Activated naive CD4-positive, alpha-beta T cell treated with anti-CD3 and anti-CD28 coated beads for 36 hours (primary cell): ENCODE data around the gene ZNF530. TPM values are rescaled to one million over a fixed set of nuclear protein-coding genes. Genes with fewer than 3 reads are reported as not detected.

Experiments
- CTCF ChIA-PET: fragments of 350-600 bp; sonication (Branson Sonifier 250); formaldehyde crosslinking; loops from one replicate; lab custom pipeline; 2021; ENCODE audit warnings: antibody characterized with exemption; lab: Charles Lee
- DNase-seq: peaks from one replicate; pipeline ENCODE4 v3.0.0-alpha.2; 2020
- H3K27ac Mint-ChIP-seq: one replicate; pipeline ENCODE4 v1.8.0; 2021; ENCODE audit warnings: mild to moderate bottlenecking, mixed read lengths
- H3K27me3 Mint-ChIP-seq: one replicate; pipeline ENCODE4 v1.8.0; 2021; ENCODE audit warnings: low read depth, mixed read lengths
- H3K36me3 Mint-ChIP-seq: one replicate; pipeline ENCODE4 v1.8.0; 2021; ENCODE audit warnings: low read depth, mixed read lengths
- H3K4me1 Mint-ChIP-seq: one replicate; pipeline ENCODE4 v1.8.0; 2021; ENCODE audit warnings: low read depth, mixed read lengths
- H3K4me3 Mint-ChIP-seq: one replicate; pipeline ENCODE4 v1.8.0; 2021; ENCODE audit warnings: mild to moderate bottlenecking, moderate library complexity, mixed read lengths
- H3K9me3 Mint-ChIP-seq: one replicate; pipeline ENCODE4 v1.8.0; 2021; ENCODE audit warnings: mixed read lengths
- intact Hi-C: fragments of 100-400 bp; cut with micrococcal nuclease; formaldehyde crosslinking; loops from one replicate; pipeline ENCODE4 v1.15.1; 2023
- total RNA-seq, 2 experiments: library from RNA; stranded (reverse); gene quantifications; one replicate each; pipeline ENCODE4 v1.2.3, GENCODE V29; 2021

Gene ZNF530
- total RNA-seq, 2 experiments from 2014 or later = 4.0 to 4.4 TPM

GRCh38 chr19:57623091-57623490 is 23.4 kb downstream of the ZNF530 start:
- H3K27me3 Mint-ChIP-seq = no peaks in the 10 kb centered on the region
- CTCF ChIA-PET = no interaction called here

GRCh38 chr19:57632987-57633831 is 33.5 kb downstream of the ZNF530 start, which contains the start of gene ZNF211:
Gene ZNF211 (plus strand): TSS chr19:57633168. CDS start chr19:57633347, 179 bp downstream.
- Mint-ChIP-seq H3K27ac (peak within 1 kb of the TSS; percentile 72), H3K27me3 (no peaks in the 10 kb centered on the region)
- CTCF ChIA-PET = no interaction called here

More at GRCh38 chr19:57623091-57623490, 23.4 kb downstream of the ZNF530 start:
- DNase-seq = no peak
- Mint-ChIP-seq H3K9me3 (peaks cover 77% of the 10 kb centered on the region), H3K27ac (no peak overlapping the region), H3K4me1 (no peaks in the 10 kb centered on the region), H3K36me3 (peaks cover 71% of the 10 kb centered on the region), H3K4me3 (no peak overlapping the region)
- intact Hi-C loops = no loop called here

GRCh38 chr19:57633832-57634131 is 34.1 kb downstream of the ZNF530 start:
- CTCF ChIA-PET = no interaction called here
- intact Hi-C loops = loop anchor here (1.0 to 5.0 kb wide), 7 partner anchors 19 to 222 kb away; partner anchors contain the start of genes ZNF134, ZNF17, ZNF416 and ZNF549
- H3K4me1 Mint-ChIP-seq = peaks cover 18% of the 10 kb centered on the region
- no peaks in the 10 kb centered on the region for H3K27me3 Mint-ChIP-seq
- H3K36me3 Mint-ChIP-seq = peaks cover 46% of the 10 kb centered on the region
- no peak for DNase-seq
- H3K4me3 Mint-ChIP-seq = peak overlapping the region; percentile 87
- peaks cover 37% of the 10 kb centered on the region for H3K9me3 Mint-ChIP-seq
- peak overlapping the region; percentile 72 for H3K27ac Mint-ChIP-seq

More at GRCh38 chr19:57632987-57633831, 33.5 kb downstream of the ZNF530 start, which contains the start of gene ZNF211:
- DNase-seq = peak; percentile 91
- Mint-ChIP-seq H3K4me3 (peak within 1 kb of the TSS; percentile 87), H3K9me3 (peaks cover 35% of the 10 kb centered on the region), H3K4me1 (peaks cover 18% of the 10 kb centered on the region), H3K36me3 (peaks cover 40% of the 10 kb centered on the region)
- intact Hi-C loops = loop anchor here (1.0 to 5.0 kb wide), 7 partner anchors 19 to 222 kb away; partner anchors contain the start of genes ZNF134, ZNF17, ZNF416 and ZNF549

- DNase-seq = no peak
- Mint-ChIP-seq H3K9me3 (peaks cover 63% of the 10 kb centered on the region), H3K27ac (no peak overlapping the region), H3K4me1 (peaks cover 18% of the 10 kb centered on the region), H3K36me3 (peaks cover 76% of the 10 kb centered on the region), H3K4me3 (no peak overlapping the region), H3K27me3 (no peaks in the 10 kb centered on the region)
- CTCF ChIA-PET = no interaction called here
- intact Hi-C loops = no loop called here
Observed at GRCh38 chr19:57637379-57637778, 37.7 kb downstream of the ZNF530 start.

- no peak overlapping the region for H3K27ac Mint-ChIP-seq
- H3K4me1 Mint-ChIP-seq = no peaks in the 10 kb centered on the region
- no peaks in the 10 kb centered on the region for H3K27me3 Mint-ChIP-seq
- peaks cover 69% of the 10 kb centered on the region for H3K36me3 Mint-ChIP-seq
- intact Hi-C loops = no loop called here
- H3K4me3 Mint-ChIP-seq = no peak overlapping the region
- H3K9me3 Mint-ChIP-seq = peaks cover 68% of the 10 kb centered on the region
- DNase-seq = no peak
- CTCF ChIA-PET = no interaction called here
Observed at GRCh38 chr19:57641715-57642234, 42.1 kb downstream of the ZNF530 start.

- DNase-seq = no peak
- Mint-ChIP-seq H3K36me3 (peaks cover 62% of the 10 kb centered on the region), H3K27me3 (no peaks in the 10 kb centered on the region), H3K4me1 (no peaks in the 10 kb centered on the region), H3K9me3 (peaks cover 65% of the 10 kb centered on the region), H3K27ac (no peak overlapping the region), H3K4me3 (no peak overlapping the region)
- intact Hi-C loops = no loop called here
- CTCF ChIA-PET = no interaction called here
Observed at GRCh38 chr19:57642396-57643046, 42.8 kb downstream of the ZNF530 start.

GRCh38 chr19:57643734-57644133 is 44.0 kb downstream of the ZNF530 start:
- peaks cover 53% of the 10 kb centered on the region for H3K36me3 Mint-ChIP-seq
- H3K27ac Mint-ChIP-seq = no peak overlapping the region
- H3K4me3 Mint-ChIP-seq = no peak overlapping the region
- H3K9me3 Mint-ChIP-seq = peaks cover 67% of the 10 kb centered on the region
- no peak for DNase-seq
- intact Hi-C loops = no loop called here
- CTCF ChIA-PET = no interaction called here
- H3K4me1 Mint-ChIP-seq = no peaks in the 10 kb centered on the region
- no peaks in the 10 kb centered on the region for H3K27me3 Mint-ChIP-seq

GRCh38 chr19:57648331-57649003 is 48.8 kb downstream of the ZNF530 start:
- H3K36me3 Mint-ChIP-seq = peaks cover 27% of the 10 kb centered on the region
- intact Hi-C loops = no loop called here
- H3K9me3 Mint-ChIP-seq = peaks cover 49% of the 10 kb centered on the region
- H3K4me1 Mint-ChIP-seq = peaks cover 3% of the 10 kb centered on the region
- CTCF ChIA-PET = no interaction called here
- H3K27ac Mint-ChIP-seq = no peak overlapping the region
- H3K4me3 Mint-ChIP-seq = no peak overlapping the region
- DNase-seq = no peak
- peaks cover 5% of the 10 kb centered on the region for H3K27me3 Mint-ChIP-seq

- Mint-ChIP-seq H3K27ac (no peak overlapping the region), H3K27me3 (peaks cover 28% of the 10 kb centered on the region), H3K9me3 (peaks cover 62% of the 10 kb centered on the region), H3K4me3 (no peak overlapping the region), H3K36me3 (peaks cover 32% of the 10 kb centered on the region), H3K4me1 (peaks cover 3% of the 10 kb centered on the region)
- CTCF ChIA-PET = no interaction called here
- intact Hi-C loops = no loop called here
- DNase-seq = no peak
Observed at GRCh38 chr19:57651654-57651996, 51.9 kb downstream of the ZNF530 start.

- DNase-seq = no peak
- peaks cover 32% of the 10 kb centered on the region for H3K36me3 Mint-ChIP-seq
- H3K9me3 Mint-ChIP-seq = peaks cover 48% of the 10 kb centered on the region
- H3K27ac Mint-ChIP-seq = no peak overlapping the region
- H3K27me3 Mint-ChIP-seq = peaks cover 33% of the 10 kb centered on the region
- peaks cover 3% of the 10 kb centered on the region for H3K4me1 Mint-ChIP-seq
- no peak overlapping the region for H3K4me3 Mint-ChIP-seq
- intact Hi-C loops = no loop called here
- CTCF ChIA-PET = no interaction called here
Observed at GRCh38 chr19:57653689-57654088, 54.0 kb downstream of the ZNF530 start.

- DNase-seq = no peak
- CTCF ChIA-PET = interaction anchor here (1.0 kb wide), 1 partner anchor 10 kb away, joined by 3 read pairs; no protein-coding TSS in a partner anchor
- intact Hi-C loops = no loop called here
- H3K27me3 Mint-ChIP-seq = peaks cover 38% of the 10 kb centered on the region
- H3K4me3 Mint-ChIP-seq = no peak overlapping the region
- H3K4me1 Mint-ChIP-seq = peaks cover 3% of the 10 kb centered on the region
- peaks cover 29% of the 10 kb centered on the region for H3K36me3 Mint-ChIP-seq
- H3K27ac Mint-ChIP-seq = no peak overlapping the region
- peaks cover 44% of the 10 kb centered on the region for H3K9me3 Mint-ChIP-seq
Observed at GRCh38 chr19:57655443-57655842, 55.8 kb downstream of the ZNF530 start.

- Mint-ChIP-seq H3K4me3 (no peak overlapping the region), H3K27me3 (peaks cover 40% of the 10 kb centered on the region)
- CTCF ChIA-PET = no interaction called here
Observed at GRCh38 chr19:57656346-57656745, 56.7 kb downstream of the ZNF530 start.

More at GRCh38 chr19:57656346-57656745, 56.7 kb downstream of the ZNF530 start:
- DNase-seq = no peak
- Mint-ChIP-seq H3K9me3 (peaks cover 42% of the 10 kb centered on the region), H3K27ac (no peak overlapping the region), H3K4me1 (peaks cover 3% of the 10 kb centered on the region), H3K36me3 (peaks cover 28% of the 10 kb centered on the region)
- intact Hi-C loops = no loop called here
